ENCODE data around the gene CAMTA1. TPM values are rescaled to one million over a fixed set of nuclear protein-coding genes. Genes with fewer than 3 reads are reported as not detected.

CAMTA1 gene
- polyA plus RNA-seq, 1 of the 3 experiments (the other 2 are of a cell fraction) = 63.1 TPM

GRCh38 chr1:7098641-7099040 is 313.4 kb downstream of the CAMTA1 start:
- no peaks in the 10 kb centered on the region for H3K9me3 ChIP-seq
- no peaks in the 10 kb centered on the region for H3K79me2 ChIP-seq (ENCODE audit: insufficient read depth)
- ChIA-PET POLR2A (no interaction called here), CTCF (interaction anchor here (1.0 to 2.3 kb wide), 3 partner anchors 10 to 56 kb away, joined by 3 to 7 read pairs (median 4); no protein-coding TSS in a partner anchor)
- H3K4me2 ChIP-seq = no peak overlapping the region
- no peaks in the 10 kb centered on the region for H4K20me1 ChIP-seq (ENCODE audit: insufficient read depth)
- no peaks in the 10 kb centered on the region; a peak in 1 of 4 replicates for H3K4me1 ChIP-seq (ENCODE audit: control insufficient read depth in 1 of 2, insufficient read depth in 2 of 2, low read depth in 1 of 2, low read length in 1 of 2)
- 61% methylated on average over 6 of the region's 7 CpGs for WGBS (ENCODE audit: low lambda C conversion rate)
- no peak for DNase-seq
- H3K9me2 ChIP-seq = no peaks in the 10 kb centered on the region
- H3K4me3 ChIP-seq (ENCODE audit: low read depth in 2 of 2, low read length in 1 of 2) = no peak overlapping the region
- H3K36me3 ChIP-seq (replicated peaks in 1 of 2; ENCODE audit: control insufficient read depth in 1 of 2, insufficient read depth in 2 of 2, low read length in 1 of 2) = no peaks in the 10 kb centered on the region
- TF ChIP-seq MAX (IDR thresholded peaks at IDR 0.05; ENCODE audit: low read depth) = no peak
- no peak for TF ChIP-seq FOXJ3 (CRISPR knock-in tag; IDR thresholded peaks at IDR 0.05)
- no peak for TF ChIP-seq MEF2A (IDR thresholded peaks at IDR 0.05; ENCODE audit: borderline replicate concordance, low read depth)
- TF ChIP-seq GATA2 (CRISPR knock-in tag; IDR thresholded peaks at IDR 0.05) = no peak
- no peak for TF ChIP-seq EP300 (IDR thresholded peaks at IDR 0.05; ENCODE audit: borderline replicate concordance in 1 of 2, low read depth in 1 of 2, low read length in 1 of 2)
- no peak for TF ChIP-seq RCOR1 (IDR thresholded peaks at IDR 0.05; ENCODE audit: low read length)
- no peak for TF ChIP-seq SMC3 (IDR thresholded peaks at IDR 0.05; ENCODE audit: low read depth, low read length)
- no peak for TF ChIP-seq GABPA (IDR thresholded peaks at IDR 0.05; ENCODE audit: low read depth)
- TF ChIP-seq, protein P1, sequence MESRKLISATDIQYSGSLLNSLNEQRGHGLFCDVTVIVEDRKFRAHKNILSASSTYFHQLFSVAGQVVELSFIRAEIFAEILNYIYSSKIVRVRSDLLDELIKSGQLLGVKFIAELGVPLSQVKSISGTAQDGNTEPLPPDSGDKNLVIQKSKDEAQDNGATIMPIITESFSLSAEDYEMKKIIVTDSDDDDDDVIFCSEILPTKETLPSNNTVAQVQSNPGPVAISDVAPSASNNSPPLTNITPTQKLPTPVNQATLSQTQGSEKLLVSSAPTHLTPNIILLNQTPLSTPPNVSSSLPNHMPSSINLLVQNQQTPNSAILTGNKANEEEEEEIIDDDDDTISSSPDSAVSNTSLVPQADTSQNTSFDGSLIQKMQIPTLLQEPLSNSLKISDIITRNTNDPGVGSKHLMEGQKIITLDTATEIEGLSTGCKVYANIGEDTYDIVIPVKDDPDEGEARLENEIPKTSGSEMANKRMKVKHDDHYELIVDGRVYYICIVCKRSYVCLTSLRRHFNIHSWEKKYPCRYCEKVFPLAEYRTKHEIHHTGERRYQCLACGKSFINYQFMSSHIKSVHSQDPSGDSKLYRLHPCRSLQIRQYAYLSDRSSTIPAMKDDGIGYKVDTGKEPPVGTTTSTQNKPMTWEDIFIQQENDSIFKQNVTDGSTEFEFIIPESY (IDR thresholded peaks at IDR 0.05; ENCODE audit: borderline replicate concordance, low read depth) = no peak
- no peak for TF ChIP-seq CTCF (IDR thresholded peaks at IDR 0.05)
- TF ChIP-seq JUND (IDR thresholded peaks at IDR 0.05) = no peak
- TF ChIP-seq RAD21 (IDR thresholded peaks at IDR 0.05; ENCODE audit: low read length) = no peak
- TF ChIP-seq TEAD4 (IDR thresholded peaks at IDR 0.05; ENCODE audit: borderline replicate concordance, insufficient read depth) = no peak
- no peak overlapping the region for H2AFZ ChIP-seq (ENCODE audit: low read depth)
- no peak overlapping the region for H3K9ac ChIP-seq
- H3K27ac ChIP-seq (ENCODE audit: low read depth in 2 of 2, low read length in 1 of 2) = no peak overlapping the region
- no peaks in the 10 kb centered on the region; the same call in 1 of the 2 replicates for H3K27me3 ChIP-seq (ENCODE audit: insufficient read depth)
- no peaks in the 10 kb centered on the region for H3F3A ChIP-seq (replicated peaks; ENCODE audit: insufficient read depth)

- Histone ChIP-seq H3K9me3 (no peaks in the 10 kb centered on the region), H4K20me1 (ENCODE audit: insufficient read depth) (no peaks in the 10 kb centered on the region), H3K27me3 (ENCODE audit: insufficient read depth) (no peaks in the 10 kb centered on the region), H3K9me2 (no peaks in the 10 kb centered on the region), H3K4me3 (ENCODE audit: low read depth in 2 of 2, low read length in 1 of 2) (no peak overlapping the region), H3K4me2 (no peak overlapping the region), H3K79me2 (ENCODE audit: insufficient read depth) (no peaks in the 10 kb centered on the region), H3K9ac (no peak overlapping the region), H3K4me1 (ENCODE audit: control insufficient read depth in 1 of 2, insufficient read depth in 2 of 2, low read depth in 1 of 2, low read length in 1 of 2) (no peaks in the 10 kb centered on the region; a peak in 1 of 4 replicates), H3K27ac (ENCODE audit: low read depth in 2 of 2, low read length in 1 of 2) (no peak overlapping the region), H3K36me3 (replicated peaks in 1 of 2; ENCODE audit: control insufficient read depth in 1 of 2, insufficient read depth in 2 of 2, low read length in 1 of 2) (no peaks in the 10 kb centered on the region), H2AFZ (ENCODE audit: low read depth) (no peak overlapping the region), H3F3A (replicated peaks; ENCODE audit: insufficient read depth) (no peaks in the 10 kb centered on the region)
- ChIA-PET POLR2A (no interaction called here), CTCF (no interaction called here)
- DNase-seq = no peak
- WGBS (ENCODE audit: low lambda C conversion rate) = 69% methylated on average over 5 of the region's 8 CpGs
- TF ChIP-seq CHD2 (IDR thresholded peaks at IDR 0.05; ENCODE audit: low read length, partially characterized antibody) = no peak
- no peak for TF ChIP-seq FOXJ3 (CRISPR knock-in tag; IDR thresholded peaks at IDR 0.05)
- no peak for TF ChIP-seq NRF1 (IDR thresholded peaks at IDR 0.05; ENCODE audit: low read depth, low read length)
- TF ChIP-seq FOXM1 (IDR thresholded peaks at IDR 0.05; ENCODE audit: low read depth) = no peak
- TF ChIP-seq SIN3A (IDR thresholded peaks at IDR 0.05; ENCODE audit: borderline replicate concordance, low read depth, low read length) = no peak
- no peak for TF ChIP-seq RAD21 (IDR thresholded peaks at IDR 0.05; ENCODE audit: low read length)
- TF ChIP-seq PBX3 (IDR thresholded peaks at IDR 0.05) = no peak
- TF ChIP-seq REST (IDR thresholded peaks at IDR 0.05; ENCODE audit: low read depth, low read length) = no peak
- TF ChIP-seq GABPA (IDR thresholded peaks at IDR 0.05; ENCODE audit: low read depth) = no peak
- TF ChIP-seq RXRA (IDR thresholded peaks at IDR 0.05; ENCODE audit: borderline replicate concordance, low read depth) = no peak
- no peak for TF ChIP-seq ELF1 (IDR thresholded peaks at IDR 0.05)
- no peak for TF ChIP-seq EP300 (IDR thresholded peaks at IDR 0.05; ENCODE audit: borderline replicate concordance in 1 of 2, low read depth in 1 of 2, low read length in 1 of 2)
Measured at GRCh38 chr1:7100479-7100878, 315.2 kb downstream of the CAMTA1 start.
